GM12865 (cell line): ENCODE results near the gene RPL9.
"Not testable (repeated sequence)": the region's sequence is repeated elsewhere in the genome, so short reads cannot be mapped to it uniquely, and the experiment has no call there.

Source experiments
- DNase-seq: peaks from one replicate; pipeline ENCODE4 v3.0.0; 2010; ENCODE audit warnings: low read depth
- H3K4me3 ChIP-seq: 2 replicates; pipeline ENCODE4 v1.5.1; 2011; ENCODE audit warnings: mild to moderate bottlenecking, low read depth, low read length, control low read depth
- TF ChIP-seq, protein P1 (sequence below): IDR thresholded peaks from 2 replicates; pipeline ENCODE4 v1.5.1; 2011; ENCODE audit warnings: low read length, control low read depth, low read depth, inconsistent platforms; ENCODE audit not compliant: insufficient read depth; ENCODE audit errors: missing control alignments

The RPL9 gene

DNA sequence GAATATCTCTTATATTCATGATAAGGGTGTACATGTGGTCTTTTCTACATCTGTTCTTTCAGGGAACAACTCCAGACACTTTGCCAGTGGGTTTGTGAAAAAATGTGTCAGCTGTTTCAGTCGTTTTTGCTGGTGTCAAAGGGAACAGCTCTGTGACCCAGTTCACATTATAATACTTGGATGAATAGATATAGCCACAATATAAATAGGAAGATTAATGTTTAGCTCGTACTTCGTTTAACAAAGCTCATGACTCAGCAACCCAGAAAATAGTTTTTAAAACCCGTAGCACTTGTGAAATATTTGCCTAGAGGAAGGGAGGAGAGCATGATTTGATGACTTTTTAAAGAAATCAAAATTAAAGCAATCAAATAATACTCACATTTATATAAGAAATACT is 8.0 kb upstream of the RPL9 start:
- DNase-seq: no peak
- no peak overlapping the region for H3K4me3 ChIP-seq
- TF ChIP-seq, protein P1, sequence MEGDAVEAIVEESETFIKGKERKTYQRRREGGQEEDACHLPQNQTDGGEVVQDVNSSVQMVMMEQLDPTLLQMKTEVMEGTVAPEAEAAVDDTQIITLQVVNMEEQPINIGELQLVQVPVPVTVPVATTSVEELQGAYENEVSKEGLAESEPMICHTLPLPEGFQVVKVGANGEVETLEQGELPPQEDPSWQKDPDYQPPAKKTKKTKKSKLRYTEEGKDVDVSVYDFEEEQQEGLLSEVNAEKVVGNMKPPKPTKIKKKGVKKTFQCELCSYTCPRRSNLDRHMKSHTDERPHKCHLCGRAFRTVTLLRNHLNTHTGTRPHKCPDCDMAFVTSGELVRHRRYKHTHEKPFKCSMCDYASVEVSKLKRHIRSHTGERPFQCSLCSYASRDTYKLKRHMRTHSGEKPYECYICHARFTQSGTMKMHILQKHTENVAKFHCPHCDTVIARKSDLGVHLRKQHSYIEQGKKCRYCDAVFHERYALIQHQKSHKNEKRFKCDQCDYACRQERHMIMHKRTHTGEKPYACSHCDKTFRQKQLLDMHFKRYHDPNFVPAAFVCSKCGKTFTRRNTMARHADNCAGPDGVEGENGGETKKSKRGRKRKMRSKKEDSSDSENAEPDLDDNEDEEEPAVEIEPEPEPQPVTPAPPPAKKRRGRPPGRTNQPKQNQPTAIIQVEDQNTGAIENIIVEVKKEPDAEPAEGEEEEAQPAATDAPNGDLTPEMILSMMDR: no peak

DNA sequence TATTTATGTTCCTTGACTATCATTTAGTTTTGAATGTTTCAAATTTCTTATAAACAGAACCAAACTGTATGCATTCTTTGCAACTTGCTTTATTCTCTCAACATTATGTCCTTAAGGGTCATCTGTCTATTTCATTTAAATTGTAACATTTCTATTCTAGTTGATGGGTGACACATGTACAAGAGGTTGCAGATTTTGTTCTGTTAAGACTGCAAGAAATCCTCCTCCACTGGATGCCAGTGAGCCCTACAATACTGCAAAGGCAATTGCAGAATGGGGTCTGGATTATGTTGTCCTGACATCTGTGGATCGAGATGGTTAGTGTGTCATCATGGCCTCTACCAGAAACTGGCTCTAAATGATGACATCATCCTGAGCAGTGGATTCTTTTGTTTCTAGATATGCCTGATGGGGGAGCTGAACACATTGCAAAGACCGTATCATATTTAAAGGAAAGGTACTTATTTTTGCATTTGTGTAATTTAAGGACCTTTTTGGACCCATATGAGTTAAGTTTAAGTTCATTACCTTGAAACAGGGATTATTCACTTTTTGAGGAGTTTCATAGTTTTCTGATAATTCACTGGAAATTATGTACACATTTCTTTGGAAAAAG is 6.3 kb upstream of the RPL9 start:
- no peak for DNase-seq
- TF ChIP-seq, protein P1: no peak
- no peak overlapping the region for H3K4me3 ChIP-seq

DNA sequence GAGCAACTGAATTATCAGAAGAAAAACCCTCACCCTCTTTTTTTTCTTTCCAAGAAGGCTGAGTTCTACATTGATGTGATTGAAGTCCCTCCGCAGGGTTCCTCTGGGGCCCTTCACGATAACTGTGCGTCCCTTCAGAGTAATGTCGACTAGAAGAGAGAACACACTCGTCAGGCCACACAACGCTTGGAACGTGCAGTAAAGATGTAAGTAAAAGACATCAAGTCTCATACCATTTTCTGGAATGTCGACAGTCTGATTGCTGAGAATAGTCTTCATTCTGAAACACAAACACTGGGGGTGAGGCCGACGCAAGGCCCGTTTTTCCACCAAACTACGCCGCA is 589 bp downstream of the RPL9 start:
- not testable (repeated sequence) for DNase-seq
- H3K4me3 ChIP-seq: peak overlapping the region; percentile 71

DNA sequence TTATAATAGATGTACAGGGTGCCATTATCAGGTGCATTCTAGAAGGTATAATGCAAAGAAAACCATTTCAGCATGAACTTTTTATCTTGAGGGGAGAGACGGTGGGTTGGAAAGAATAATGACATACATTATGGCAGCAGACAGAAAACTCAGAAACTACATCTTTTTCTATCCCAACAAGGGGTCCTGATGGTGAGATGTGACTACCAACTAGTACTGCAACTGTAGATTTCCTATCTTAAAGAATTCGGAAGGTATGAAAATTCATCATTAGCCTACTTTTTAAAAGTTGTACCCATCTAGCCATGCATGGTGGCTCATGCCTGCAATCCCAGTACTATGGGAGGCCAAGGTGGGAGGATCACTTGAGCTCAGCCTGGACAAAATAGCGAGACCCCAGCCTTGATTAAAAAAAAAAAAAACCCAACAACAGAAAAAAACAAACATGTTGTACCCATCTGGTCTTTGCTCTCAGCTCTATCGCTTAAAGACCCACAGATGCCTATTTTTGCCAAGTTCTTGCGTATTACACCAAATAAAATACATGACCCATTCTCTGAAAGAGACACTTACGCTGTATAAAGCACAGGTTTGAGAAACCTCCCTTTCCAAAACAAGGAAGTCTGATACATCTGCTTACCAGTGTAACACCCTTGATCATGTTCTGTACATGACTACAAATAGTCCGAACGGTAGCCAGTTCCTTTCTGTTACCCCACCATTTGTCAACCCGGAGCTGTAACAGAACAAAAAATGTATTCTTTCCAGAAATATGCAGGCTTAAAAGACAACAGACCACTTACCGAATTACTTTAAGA is 1.6 kb downstream of the RPL9 start:
- no peak for DNase-seq
- TF ChIP-seq, protein P1: no peak

DNA sequence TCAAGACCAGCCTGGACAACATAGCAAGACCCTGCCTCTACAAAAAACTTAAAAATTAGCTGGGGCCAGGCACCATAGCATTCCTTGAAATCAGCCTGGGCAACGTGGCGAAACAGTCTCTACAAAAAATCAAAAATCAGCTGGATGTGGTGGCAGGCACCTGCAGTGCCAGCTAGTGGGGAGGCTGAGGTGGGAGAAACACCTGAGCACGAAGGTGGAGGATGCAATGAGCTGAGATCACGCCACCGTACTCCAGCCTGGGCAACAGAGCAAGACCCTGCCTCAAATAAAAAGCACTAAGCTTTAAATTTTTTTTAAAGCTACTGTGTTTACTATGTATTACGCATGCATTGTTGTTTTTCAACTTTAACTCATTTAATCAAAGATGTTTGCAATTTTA is 3.2 kb downstream of the RPL9 start:
- TF ChIP-seq, protein P1: no peak
- no peak overlapping the region for H3K4me3 ChIP-seq
- DNase-seq: no peak

More for the DNA sequence above, 1.6 kb downstream of the RPL9 start:
- H3K4me3 ChIP-seq: peak overlapping the region; percentile 71

DNA sequence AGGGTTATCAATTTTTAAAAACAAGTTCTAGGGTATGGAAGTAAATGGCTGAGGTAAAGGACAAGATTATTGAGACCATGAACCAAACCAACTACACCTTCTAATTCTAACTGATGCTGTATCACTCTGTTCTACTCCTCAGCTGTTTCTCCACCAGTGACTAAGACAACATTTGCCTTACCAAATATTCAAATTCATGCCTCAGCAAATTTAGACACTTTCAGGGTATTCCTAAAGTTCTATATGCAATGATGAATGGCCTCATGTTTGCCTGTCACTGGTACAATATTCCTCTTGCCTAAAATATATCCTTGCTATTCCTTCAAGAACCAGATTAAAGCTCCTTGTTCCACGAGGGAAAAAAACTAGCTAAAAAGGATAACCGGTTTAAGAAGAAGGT is 5.0 kb downstream of the RPL9 start:
- no peak for DNase-seq
- no peak overlapping the region for H3K4me3 ChIP-seq
- TF ChIP-seq, protein P1: no peak

DNA sequence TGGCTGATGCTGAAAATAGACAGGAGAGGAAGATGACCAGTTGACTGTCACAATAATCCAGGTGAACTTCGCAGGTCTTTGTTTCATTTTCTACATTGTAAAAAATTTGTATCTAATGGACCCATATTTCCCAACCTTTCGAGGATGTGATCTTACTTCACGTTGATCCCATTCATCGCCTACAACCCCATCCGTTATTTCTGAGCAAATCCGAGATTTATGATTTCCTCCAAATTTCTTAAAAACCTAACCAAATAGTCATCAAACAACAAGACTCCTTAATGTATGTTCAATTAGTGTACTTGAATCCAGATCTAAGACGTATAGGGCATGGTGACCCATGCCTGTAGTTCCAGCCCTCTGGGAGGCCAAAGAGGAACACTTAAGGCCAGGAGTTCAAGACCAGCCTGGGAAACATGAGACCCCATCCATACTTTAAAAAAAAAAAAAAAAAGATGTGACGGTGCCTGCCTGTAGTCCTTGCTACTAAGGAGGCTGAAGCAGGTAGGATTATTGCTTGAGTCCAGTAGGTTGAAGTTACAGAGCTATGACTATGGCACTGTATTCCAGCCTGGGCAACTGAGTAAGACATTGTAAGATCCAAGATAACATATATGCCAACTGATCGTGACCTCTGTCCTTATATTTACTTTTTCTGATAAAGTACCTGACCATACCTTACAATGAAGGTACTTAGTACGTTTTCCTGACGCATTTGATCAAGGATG is 5.7 kb downstream of the RPL9 start:
- DNase-seq: no peak
- TF ChIP-seq, protein P1: no peak
- no peak overlapping the region for H3K4me3 ChIP-seq
